GM21529 (cell line): ENCODE data around the gene MED27.

ENCODE experiments used
- ATAC-seq: cut with Tn5 transposase; IDR thresholded peaks from one replicate; pipeline ENCODE4 v1.9.1; 2021; ENCODE audit not compliant: unreplicated experiment

The MED27 gene

GRCh38 chr9:131867611-131868192, 212.0 kb downstream of the MED27 start:
- ATAC-seq, result no peak

DNA sequence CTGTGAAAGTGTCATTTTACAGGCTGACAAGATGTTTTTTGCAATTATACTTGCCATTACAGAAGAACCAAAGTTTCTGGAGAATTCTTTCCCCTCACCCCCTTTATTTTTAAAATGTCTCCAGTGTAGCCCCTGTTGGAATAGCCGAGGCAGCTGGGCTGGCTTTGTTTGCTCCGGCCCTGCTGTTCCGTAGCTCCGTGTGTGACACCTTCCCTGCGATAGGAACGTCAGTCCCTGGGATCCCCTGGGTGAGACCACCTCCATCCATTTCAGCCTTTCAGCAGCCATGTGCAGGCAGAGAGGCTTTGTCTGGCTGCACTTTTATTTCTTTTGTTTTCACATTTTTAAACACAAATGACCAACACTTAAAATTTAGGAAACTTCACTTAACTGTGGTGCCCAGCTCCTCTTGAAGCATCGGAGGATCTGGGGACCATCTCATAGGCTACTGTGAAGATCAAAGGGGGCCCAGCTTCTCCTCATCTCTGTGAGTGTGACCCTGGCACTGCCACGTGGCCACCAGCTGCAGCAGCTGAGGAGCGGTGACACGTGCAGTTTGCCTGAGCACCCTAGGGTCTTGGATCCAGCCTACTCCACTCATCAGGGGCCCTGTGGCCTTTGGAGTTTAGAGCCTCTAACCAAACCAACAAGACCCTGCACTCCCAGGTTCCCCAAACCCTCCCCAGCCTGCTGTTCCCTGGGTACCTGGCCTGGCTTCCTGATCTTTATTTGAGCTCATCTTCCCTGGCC, 214.0 kb downstream of the MED27 start:
- no peak for ATAC-seq

GRCh38 chr9:131864531-131864930, 215.1 kb downstream of the MED27 start:
- ATAC-seq, result no peak

GRCh38 chr9:131863306-131863896, 216.3 kb downstream of the MED27 start:
- no peak for ATAC-seq

DNA sequence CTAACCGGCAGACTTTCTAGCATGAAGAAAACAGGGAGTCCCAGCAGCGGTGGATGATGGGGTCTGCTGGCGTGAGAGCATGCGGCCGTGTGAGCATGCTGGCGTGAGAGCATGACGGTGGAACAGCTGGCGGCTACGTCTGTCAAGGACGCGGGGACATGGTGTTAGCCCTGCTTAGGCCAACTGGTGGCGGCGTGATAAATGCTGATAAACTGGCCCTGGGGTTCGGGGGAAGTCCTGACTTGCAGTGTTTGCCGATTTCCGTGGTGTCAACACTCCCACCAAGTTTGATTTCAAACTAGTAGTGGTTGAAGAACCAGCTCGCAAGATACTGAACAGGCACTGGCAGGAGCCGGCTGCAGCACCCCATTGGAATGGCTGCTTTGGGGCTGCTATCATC, 217.4 kb downstream of the MED27 start:
- no peak for ATAC-seq

DNA sequence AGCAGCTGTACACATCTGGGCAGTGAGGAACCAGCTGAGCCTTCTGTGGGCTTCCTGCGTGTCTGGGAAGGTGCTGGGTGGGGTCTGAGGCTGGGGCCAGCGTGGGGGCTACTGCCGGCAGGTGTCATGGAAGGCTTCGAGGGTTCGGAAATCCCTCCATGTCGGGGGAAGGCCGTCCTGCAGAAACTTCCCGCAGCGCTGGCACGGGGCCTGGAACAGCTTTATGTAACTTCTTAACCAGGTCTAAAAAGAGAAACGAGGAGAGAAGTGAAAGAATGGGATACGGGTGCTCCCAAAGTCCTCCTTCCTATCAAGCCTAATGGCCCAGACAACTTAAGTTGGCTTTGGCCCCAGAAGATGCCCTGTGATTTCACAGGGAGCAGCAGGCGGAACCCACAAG, 219.2 kb downstream of the MED27 start:
- no peak for ATAC-seq

DNA sequence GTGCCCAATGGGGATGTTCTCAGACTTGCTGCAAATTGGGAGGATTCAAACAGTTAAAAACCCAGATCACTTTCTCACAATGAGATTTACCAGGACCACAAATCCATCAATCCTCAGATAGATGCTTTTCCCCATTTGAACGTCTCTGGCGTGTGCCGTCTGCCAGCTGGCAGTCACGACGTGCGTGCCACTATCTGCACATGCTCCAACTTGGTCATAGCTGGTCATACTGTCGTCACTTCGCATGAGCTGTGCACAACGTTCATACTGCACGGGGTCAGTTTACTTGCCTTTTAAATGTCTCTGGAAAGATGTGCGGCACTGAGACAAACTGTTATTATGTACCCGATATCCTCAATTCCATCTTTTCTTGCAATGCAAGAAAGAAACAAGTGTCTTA, 221.5 kb downstream of the MED27 start:
- no peak for ATAC-seq

- ATAC-seq, result no peak
Observed at GRCh38 chr9:131856105-131856504, 223.6 kb downstream of the MED27 start.

DNA sequence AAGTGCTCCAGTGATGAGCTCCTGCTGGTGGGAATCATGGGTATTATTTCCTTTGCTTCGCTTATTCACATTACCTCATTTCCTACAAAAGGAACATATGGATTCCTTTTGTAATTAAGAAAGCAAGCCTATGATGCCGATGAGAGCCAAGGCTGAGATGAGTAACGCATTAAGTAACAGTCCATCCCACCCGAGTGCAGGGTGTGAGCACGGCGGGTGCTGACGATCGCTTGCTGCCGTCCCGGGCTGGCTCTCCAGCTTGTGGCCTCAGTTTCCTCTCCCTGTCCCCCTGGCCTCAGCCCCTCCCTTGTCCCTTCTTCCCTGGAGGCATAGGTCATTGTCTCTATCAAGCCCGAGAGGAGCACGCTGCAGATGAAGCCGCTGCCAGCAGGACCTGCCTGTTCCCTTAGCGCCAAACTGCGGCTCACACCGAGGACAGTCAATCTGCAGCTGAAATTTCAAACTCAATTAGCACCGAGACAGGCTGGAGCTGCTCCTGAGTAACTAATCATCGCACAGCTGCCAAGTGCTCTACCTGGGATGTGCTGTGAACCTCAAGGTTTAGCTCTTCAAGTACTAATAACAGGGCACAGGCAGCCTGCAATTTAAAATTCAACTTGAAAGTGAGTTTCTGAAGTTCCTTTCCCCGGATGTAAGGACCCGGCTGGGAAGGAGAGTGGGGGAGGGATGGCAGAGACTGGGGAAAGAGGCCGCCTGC, 224.6 kb downstream of the MED27 start:
- no peak for ATAC-seq

- ATAC-seq, result no peak
Observed at GRCh38 chr9:131854334-131854733, 225.3 kb downstream of the MED27 start.

DNA sequence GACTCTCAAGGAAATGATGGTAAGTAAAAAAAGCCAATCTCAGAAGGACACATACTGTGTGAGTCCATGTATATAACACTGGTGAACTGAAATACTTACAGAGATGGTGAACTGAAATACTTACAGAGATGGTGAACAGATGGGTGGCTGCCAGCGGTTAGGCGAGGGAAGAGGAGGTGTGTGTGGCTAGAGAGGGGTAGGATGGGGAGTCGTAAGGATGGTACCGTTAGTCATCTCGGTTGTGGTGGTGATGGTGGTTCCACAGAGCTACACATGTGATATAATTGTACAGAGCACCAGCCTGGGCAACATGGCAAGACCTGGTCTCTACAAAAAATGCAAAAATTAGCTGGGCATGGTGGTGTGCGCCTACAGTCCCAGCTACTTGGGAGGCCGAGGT, 226.2 kb downstream of the MED27 start:
- no peak for ATAC-seq

DNA sequence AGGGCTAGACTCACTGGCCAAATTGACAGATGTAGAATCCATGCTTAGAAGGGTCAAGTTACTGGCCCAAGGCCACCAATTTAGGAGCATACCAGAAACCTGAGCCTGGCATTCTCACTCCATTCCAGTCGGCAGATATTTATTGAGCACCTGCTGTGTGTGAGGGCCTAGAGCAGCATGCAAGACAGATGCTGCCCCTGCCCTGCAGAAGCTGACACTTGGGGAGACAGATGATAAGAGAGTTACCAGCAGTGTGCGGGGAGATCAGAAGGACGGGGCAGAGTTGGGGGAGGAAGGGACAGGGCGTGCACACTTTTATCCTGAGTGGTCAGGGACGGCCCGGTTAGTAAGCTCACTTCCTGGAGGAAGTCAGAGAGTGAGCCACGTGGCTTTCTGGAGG, 228.3 kb downstream of the MED27 start:
- no peak for ATAC-seq

DNA sequence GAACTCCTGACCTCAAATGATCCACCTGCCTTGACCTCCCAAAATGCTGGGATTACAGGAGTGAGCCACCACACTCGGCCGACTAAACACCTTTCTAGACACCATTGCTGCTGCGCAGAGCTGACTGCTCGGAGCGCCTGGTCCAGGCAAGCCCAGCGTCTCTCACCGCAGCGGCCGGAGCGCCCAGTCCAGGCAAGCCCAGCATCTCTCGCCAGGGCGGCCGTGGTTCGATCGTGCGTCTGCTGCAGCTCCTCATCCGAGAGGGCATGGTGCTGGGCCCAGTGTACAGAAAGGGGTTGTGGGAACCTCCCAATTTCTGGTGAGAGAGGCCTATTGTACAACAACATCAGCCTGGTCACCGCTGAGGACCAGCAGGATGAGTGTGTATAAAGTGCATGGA, 230.3 kb downstream of the MED27 start:
- no peak for ATAC-seq

DNA sequence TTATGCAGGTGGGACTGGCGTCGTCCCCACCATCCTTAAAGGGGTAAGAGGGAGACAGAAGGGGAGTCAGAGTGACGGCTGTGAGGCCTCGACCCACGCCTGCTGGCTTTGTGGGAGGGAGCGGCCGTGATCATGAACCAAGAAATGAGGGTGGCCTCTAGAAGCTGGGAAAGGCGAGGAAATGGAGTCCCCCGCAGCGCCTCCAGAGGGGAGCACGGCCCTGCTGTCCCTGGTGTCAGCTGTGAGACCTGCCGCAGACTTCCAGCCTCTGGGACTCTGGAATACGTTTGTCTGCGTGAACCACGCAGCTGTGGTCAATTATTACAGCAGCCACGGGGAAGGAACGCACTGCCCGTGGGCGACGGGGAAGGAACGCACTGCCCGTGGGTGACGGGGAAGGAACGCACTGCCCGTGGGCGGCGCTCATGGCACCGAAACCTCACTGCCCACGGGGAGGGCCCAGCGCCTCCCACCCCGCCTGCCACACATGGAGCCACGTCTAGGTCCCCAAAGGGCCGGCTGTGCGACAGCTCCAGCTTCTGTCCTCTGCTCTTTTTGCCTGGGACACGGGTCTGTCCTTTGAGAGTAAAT, 231.0 kb downstream of the MED27 start:
- no peak for ATAC-seq

- no peak for ATAC-seq
Observed at GRCh38 chr9:131847665-131848354, 231.9 kb downstream of the MED27 start.

- no peak for ATAC-seq
Observed at GRCh38 chr9:131845305-131846298, 234.1 kb downstream of the MED27 start.

- no peak for ATAC-seq
Observed at GRCh38 chr9:131844745-131845118, 234.9 kb downstream of the MED27 start.

DNA sequence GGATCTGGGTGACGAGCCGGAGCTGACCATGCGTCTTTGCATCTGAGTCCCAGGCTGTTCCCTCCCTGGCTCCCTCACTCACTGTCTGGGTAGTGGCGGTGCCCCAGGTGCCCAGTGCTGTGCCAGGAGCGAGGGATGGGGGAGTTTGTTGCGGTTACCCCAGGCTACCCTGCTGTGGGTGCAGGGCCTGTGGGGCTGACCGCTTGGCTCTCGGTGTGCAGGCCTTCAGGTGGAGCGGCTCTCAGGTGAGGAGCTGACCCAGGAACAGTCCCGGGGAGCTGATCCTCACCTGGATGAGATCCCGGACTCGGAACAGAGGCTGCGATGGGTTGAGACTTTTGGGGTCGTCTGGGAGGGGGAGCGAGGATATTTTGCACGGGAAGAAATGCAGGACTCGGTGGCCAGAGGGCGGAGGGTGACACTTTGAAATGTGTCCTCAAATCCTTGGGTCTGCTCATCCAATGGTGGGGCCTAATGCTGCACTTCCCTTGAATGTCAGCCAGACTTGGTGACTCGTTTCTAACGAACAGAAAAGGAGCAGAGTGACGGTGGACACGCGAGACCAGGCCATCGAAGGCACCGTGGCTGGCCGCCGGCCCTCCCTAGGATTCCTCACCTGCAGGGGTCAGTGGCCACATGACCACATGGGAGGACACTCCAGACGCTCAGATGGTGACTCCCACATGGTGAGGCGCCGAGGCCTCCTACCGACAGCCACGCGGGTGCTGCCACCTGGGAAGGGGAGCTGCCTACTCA, 235.5 kb downstream of the MED27 start:
- no peak for ATAC-seq

DNA sequence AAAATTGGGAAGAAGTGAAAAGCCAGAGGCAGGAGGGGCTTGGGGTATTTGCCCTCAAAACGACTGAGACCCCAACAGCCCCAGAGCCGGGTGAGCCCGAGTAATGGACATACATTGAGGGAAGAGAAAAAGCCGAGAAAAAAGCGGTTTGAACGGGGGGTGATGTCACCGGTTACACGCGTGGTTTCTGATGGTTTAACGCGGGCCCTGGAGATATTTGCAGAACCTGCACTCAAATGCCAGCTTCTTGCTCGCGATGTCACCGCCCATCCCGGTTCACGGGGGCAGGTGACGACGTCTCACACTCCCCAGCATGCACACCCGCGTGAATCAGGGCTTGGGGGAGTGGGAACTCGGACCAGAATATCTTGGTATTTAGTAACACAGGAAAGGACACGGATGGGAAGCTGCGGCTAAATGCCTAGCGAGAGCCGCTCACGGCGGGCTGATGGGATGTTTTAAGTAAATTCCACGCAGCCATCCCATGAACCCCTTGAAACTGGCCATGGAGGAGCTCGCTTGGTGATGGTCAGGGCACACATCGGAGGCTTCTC, 237.8 kb downstream of the MED27 start:
- no peak for ATAC-seq
